ENCODE results near the gene ALG12.

Gene ALG12

DNA sequence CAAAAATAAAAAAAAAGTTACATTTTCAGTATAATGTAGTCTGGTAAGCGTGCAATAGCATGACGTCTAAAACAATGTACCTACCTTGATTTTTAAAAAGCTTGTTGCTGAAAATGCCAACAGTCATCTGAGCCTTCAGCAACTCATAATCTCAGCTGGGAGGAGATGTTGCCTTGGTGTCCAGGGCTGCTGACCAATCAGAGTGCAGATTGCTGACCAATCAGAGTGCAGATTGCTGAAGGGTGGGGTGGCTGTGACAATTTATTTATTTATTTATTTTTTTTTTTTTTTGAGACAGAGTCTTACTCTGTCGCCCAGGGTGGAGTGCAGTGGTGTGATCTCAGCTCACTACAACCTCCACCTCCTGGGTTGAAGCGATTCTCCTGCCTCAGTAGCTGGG lies 46.8 kb downstream of the ALG12 start:
- no peak overlapping the region for H3K4me3 ChIP-seq (replicated peaks in 1 of 2; ENCODE audit: low read depth in 2 of 2, low read length in 2 of 2)
- no peak for TF ChIP-seq CTCF (IDR thresholded peaks at IDR 0.05; ENCODE audit: low read depth, low read length)
- no peak for DNase-seq (ENCODE audit: low read depth in 2 of 2)

- no peak for DNase-seq (ENCODE audit: low read depth in 2 of 2)
- TF ChIP-seq CTCF (IDR thresholded peaks at IDR 0.05; ENCODE audit: low read depth, low read length), result no peak
- no peak overlapping the region for H3K4me3 ChIP-seq (replicated peaks in 1 of 2; ENCODE audit: low read depth in 2 of 2, low read length in 2 of 2)
These were observed 48.2 kb downstream of the ALG12 start for GRCh38 chr22:49869845-49870712.

DNA sequence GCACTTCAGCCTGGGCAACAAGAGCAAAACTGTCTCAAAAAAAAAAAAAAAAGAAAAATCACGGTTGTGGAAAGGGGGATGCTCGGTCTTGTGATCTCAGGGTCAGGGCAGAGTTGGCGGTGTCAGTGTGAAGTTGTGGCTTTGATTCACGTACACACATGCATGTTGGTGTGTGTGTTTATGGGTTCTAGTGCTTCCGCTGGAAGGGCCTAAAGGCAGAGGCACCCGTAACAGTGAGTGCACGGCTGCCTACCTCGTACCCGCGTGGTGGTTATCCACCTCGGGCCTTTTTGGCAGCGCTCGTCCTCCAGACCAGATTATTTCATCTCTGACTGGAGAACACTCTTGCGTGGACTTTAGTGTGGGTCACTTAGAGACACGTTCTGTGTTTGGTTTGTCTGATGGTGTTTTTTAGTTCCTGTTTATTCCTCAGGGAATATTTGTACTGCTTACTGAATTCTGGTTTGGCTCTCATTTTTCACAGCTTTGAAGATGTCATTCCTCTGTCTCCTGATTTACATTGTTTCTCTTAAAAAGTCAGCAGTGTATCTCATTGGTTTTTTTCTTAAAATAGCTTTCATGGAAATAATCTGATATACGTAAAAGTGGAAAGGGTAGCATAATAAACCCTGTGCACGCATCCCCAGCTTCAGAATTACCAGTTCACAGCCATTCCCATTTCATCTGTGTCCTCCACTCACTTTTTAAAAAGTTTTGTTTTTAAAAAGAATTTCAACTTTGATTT lies 49.0 kb downstream of the ALG12 start:
- no peak for DNase-seq (ENCODE audit: low read depth in 2 of 2)
- no peak overlapping the region for H3K4me3 ChIP-seq (replicated peaks in 1 of 2; ENCODE audit: low read depth in 2 of 2, low read length in 2 of 2)
- no peak for TF ChIP-seq CTCF (IDR thresholded peaks at IDR 0.05; ENCODE audit: low read depth, low read length)

DNA sequence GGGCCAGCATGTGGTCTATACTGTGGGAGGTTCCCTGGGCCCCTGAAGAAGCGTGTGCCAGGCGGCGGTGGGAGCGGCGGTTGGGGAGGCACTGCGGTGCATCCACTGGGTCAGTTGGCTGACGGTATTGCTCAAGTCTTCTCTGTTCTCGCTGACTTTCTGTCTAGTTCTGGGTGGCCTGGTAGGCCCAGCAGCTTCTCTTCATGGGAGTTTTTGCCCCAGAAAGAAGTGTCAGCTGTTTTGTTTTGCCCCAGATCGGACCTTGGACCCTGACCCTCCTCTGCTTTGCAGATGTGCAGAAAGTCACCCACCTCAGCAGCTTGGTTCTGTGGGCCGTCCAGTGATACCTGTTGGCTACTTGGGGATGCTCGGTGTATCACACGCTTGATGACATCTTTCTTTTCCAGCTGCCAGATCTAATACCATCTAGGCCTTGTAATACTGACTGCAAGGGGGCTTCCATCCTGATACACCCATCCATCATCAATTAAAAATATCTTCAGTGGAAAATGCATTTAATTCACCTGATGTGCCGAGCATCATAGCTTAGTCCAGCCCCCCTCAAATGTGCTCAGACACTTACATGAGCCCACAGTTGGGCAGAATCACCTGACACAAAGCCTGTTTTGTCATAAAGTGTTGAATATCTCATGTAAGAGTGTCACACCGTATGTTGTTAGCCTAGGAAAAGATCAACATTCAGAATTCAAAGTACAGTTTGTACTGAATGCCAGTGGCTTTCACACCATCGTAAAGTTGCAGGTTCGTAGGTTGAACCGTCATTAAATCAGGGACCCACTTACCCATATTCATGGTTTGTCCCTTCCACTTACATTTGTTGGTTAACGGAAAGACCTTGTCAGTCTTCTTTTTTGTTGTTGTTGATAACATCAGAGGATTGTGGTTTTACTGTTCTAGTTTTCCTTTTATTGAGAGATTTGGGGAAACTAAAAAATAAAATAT lies 50.7 kb downstream of the ALG12 start:
- no peak for DNase-seq (ENCODE audit: low read depth in 2 of 2)
- no peak for TF ChIP-seq CTCF (IDR thresholded peaks at IDR 0.05; ENCODE audit: low read depth, low read length)
- H3K4me3 ChIP-seq (replicated peaks in 1 of 2; ENCODE audit: low read depth in 2 of 2, low read length in 2 of 2), result no peak overlapping the region

- TF ChIP-seq CTCF (IDR thresholded peaks at IDR 0.05; ENCODE audit: low read depth, low read length), result no peak
- no peak overlapping the region for H3K4me3 ChIP-seq (replicated peaks in 1 of 2; ENCODE audit: low read depth in 2 of 2, low read length in 2 of 2)
- DNase-seq (ENCODE audit: low read depth in 2 of 2), result no peak
These were observed 51.6 kb downstream of the ALG12 start for GRCh38 chr22:49866646-49867045.

- TF ChIP-seq CTCF (IDR thresholded peaks at IDR 0.05; ENCODE audit: low read depth, low read length), result no peak
- H3K4me3 ChIP-seq (replicated peaks in 1 of 2; ENCODE audit: low read depth in 2 of 2, low read length in 2 of 2), result no peak overlapping the region
- DNase-seq (ENCODE audit: low read depth in 2 of 2), result no peak
These were observed 52.1 kb downstream of the ALG12 start for GRCh38 chr22:49866134-49866533.
